HL-60 (cell line): Measurements from ENCODE around the gene TBL1X.

Experiments
- GABPA ChIP-seq: IDR thresholded peaks from 2 replicates; pipeline ENCODE4 v1.6.1; 2012; ENCODE audit warnings: low read depth
- POLR2AphosphoS5 ChIP-seq: IDR thresholded peaks from 2 replicates; pipeline ENCODE4 v1.6.1; 2012; ENCODE audit warnings: low read depth
- REST ChIP-seq: IDR thresholded peaks from 2 replicates; pipeline ENCODE4 v1.6.1; 2012; ENCODE audit warnings: low read depth; ENCODE audit not compliant: insufficient replicate concordance
- SPI1 ChIP-seq: IDR thresholded peaks from 2 replicates; pipeline ENCODE4 v1.6.1; 2012; ENCODE audit warnings: low read depth, mild to moderate bottlenecking, borderline replicate concordance
- TF ChIP-seq, protein P1 (sequence below): IDR thresholded peaks from one replicate; pipeline ENCODE4 v1.5.1; 2011; ENCODE audit warnings: low read length, control low read depth, inconsistent platforms; ENCODE audit not compliant: insufficient read depth

DNA sequence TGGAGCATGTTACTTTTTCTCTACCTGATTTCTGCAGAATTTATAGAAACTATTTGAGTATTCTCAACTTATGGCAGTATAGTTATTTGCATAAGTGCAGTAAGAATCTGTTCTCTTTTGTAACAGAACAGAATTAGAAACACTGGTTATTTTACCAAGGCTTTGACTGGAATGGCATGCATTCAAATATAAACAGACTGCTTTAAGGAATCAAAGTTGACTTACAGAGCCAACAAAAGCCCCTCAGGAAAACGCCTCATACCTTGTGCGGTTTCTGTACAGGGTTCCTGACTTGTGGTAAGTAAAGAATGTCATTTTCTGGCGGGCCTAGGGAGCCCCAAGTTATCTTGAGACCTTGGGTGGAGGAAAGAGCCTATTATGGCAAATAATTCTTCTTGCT is 203.7 kb downstream of the TBL1X start:
- TF ChIP-seq, protein P1, sequence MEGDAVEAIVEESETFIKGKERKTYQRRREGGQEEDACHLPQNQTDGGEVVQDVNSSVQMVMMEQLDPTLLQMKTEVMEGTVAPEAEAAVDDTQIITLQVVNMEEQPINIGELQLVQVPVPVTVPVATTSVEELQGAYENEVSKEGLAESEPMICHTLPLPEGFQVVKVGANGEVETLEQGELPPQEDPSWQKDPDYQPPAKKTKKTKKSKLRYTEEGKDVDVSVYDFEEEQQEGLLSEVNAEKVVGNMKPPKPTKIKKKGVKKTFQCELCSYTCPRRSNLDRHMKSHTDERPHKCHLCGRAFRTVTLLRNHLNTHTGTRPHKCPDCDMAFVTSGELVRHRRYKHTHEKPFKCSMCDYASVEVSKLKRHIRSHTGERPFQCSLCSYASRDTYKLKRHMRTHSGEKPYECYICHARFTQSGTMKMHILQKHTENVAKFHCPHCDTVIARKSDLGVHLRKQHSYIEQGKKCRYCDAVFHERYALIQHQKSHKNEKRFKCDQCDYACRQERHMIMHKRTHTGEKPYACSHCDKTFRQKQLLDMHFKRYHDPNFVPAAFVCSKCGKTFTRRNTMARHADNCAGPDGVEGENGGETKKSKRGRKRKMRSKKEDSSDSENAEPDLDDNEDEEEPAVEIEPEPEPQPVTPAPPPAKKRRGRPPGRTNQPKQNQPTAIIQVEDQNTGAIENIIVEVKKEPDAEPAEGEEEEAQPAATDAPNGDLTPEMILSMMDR = no peak
- TF ChIP-seq GABPA (no peak), POLR2AphosphoS5 (no peak), REST (no peak), SPI1 (no peak)
